Caco-2 (cell line): Measurements from ENCODE around the gene PCDH17. TPM values are rescaled to one million over a fixed set of nuclear protein-coding genes. Genes with fewer than 3 reads are reported as not detected.

Experiments used
- BruUV-seq: library from RNA; stranded (reverse); fragments of 400-500 nt; replicated peaks from 2 replicates; lab custom pipeline; 2021; lab: Mats Ljungman, UMichigan
- CTCF ChIA-PET: fragments of 300-600 bp; sonication (Branson Sonifier 250); formaldehyde crosslinking; loops from one replicate; lab custom pipeline; 2022; ENCODE audit warnings: antibody characterized with exemption; lab: Charles Lee
- POLR2A ChIA-PET: fragments of 300-600 bp; sonication (Branson Sonifier 250); formaldehyde crosslinking; loops from one replicate; lab custom pipeline; 2022; ENCODE audit warnings: antibody characterized with exemption; lab: Charles Lee
- DNase-seq, 2 experiments: peaks; one replicate each; pipeline versions ENCODE4 v3.0.0 to v3.0.0-alpha.2; 2020 to 2022
- H3K27me3 ChIP-seq: replicated peaks from 2 replicates; pipeline ENCODE4 v1.6.0; 2011; ENCODE audit warnings: low read length; ENCODE audit not compliant: control insufficient read depth, insufficient read depth
- H3K36me3 ChIP-seq: 2 replicates; pipeline ENCODE4 v1.5.1; 2011; ENCODE audit warnings: low read length; ENCODE audit not compliant: control insufficient read depth, insufficient read depth
- H3K4me1 ChIP-seq: fragments of 250-450 bp; sonication (Bioruptor Pico); 2 replicates; pipeline ENCODE4 v1.5.1; 2020; ENCODE audit warnings: mild to moderate bottlenecking
- H3K4me3 ChIP-seq: 2 replicates; pipeline ENCODE4 v1.5.1; 2011; ENCODE audit warnings: low read depth, mild to moderate bottlenecking, control low read depth, low read length
- H3K9me3 ChIP-seq: fragments of 250-450 bp; sonication (Bioruptor Pico); 2 replicates; pipeline ENCODE4 v1.5.1; 2020; ENCODE audit warnings: mild to moderate bottlenecking, moderate library complexity
- H3K27ac Mint-ChIP-seq: one replicate; pipeline ENCODE4 v1.8.0; 2022; ENCODE audit warnings: mixed read lengths; ENCODE audit not compliant: unreplicated experiment
- H3K27me3 Mint-ChIP-seq: one replicate; pipeline ENCODE4 v1.8.0; 2022; ENCODE audit warnings: mixed read lengths; ENCODE audit not compliant: insufficient read depth, unreplicated experiment
- H3K36me3 Mint-ChIP-seq: one replicate; pipeline ENCODE4 v1.8.0; 2022; ENCODE audit warnings: mild to moderate bottlenecking, mixed read lengths; ENCODE audit not compliant: insufficient read depth, unreplicated experiment
- H3K4me1 Mint-ChIP-seq: one replicate; pipeline ENCODE4 v1.8.0; 2022; ENCODE audit warnings: low read depth, mixed read lengths; ENCODE audit not compliant: unreplicated experiment
- H3K4me3 Mint-ChIP-seq: one replicate; pipeline ENCODE4 v1.8.0; 2022; ENCODE audit warnings: mild to moderate bottlenecking, moderate library complexity, mixed read lengths; ENCODE audit not compliant: unreplicated experiment
- H3K9me3 Mint-ChIP-seq: one replicate; pipeline ENCODE4 v1.8.0; 2022; ENCODE audit warnings: mixed read lengths; ENCODE audit not compliant: unreplicated experiment
- intact Hi-C: fragments of 100-400 bp; cut with micrococcal nuclease; formaldehyde crosslinking; loops from one replicate; pipeline ENCODE4 v1.10.0; 2022; ENCODE audit not compliant: unreplicated experiment
- total RNA-seq: library from RNA; stranded (reverse); gene quantifications from 2 replicates; pipeline ENCODE4 v1.2.3, GENCODE V29; 2022
- TF ChIP-seq, protein P1 (sequence below), 2 experiments: fragments of 200-600 bp in 1 of 2; IDR thresholded peaks; 1 replicate in 1 of 2; 2 replicates in 1 of 2; pipeline versions ENCODE4 v1.5.1 to v1.8.0; 2011 to 2022; ENCODE audit warnings: antibody characterized with exemption in 1 of 2, control low read depth in 1 of 2, inconsistent platforms in 1 of 2, low read depth in 1 of 2, low read length in 1 of 2, mild to moderate bottlenecking in 1 of 2, moderate library complexity in 1 of 2; ENCODE audit not compliant: insufficient read depth in 1 of 2, severe bottlenecking in 1 of 2, unreplicated experiment in 1 of 2

The PCDH17 gene
- total RNA-seq, 1 experiment from 2014 or later = not detected

DNA sequence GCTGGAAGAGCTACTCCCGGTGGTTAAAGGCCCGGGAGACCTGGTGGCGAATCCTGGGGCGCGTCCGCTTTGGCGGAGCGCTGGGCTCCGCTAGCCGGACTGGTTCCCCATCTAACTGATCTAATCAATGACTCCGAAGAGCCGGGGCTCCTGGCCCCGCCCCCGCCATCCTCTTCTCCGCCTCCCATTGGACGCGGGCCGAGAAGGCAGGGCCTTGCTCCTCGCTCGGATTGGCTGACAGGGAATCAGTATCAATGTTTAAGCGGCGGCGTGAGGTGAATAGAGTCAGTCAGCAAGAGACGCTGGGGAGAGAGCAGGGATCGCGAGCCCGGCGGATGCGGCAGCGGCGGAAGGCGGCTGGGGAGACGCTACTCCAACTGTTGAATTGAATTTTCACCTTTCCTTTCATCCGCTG, 1.7 kb upstream of the PCDH17 start:
- BruUV-seq = no TSS peak
- Histone ChIP-seq H3K4me3 (no peak overlapping the region), H3K36me3 (no peaks in the 10 kb centered on the region), H3K9me3 (0 out of 2 replicates have a peak, but pooled peaks cover 3% of the 10 kb centered on the region), H3K4me1 (no peaks in the 10 kb centered on the region), H3K27me3 (no peaks in the 10 kb centered on the region)
- Mint-ChIP-seq H3K27me3 (peaks cover 4% of the 10 kb centered on the region), H3K36me3 (no peaks in the 10 kb centered on the region), H3K4me1 (no peaks in the 10 kb centered on the region), H3K4me3 (no peak overlapping the region), H3K27ac (no peak overlapping the region), H3K9me3 (no peaks in the 10 kb centered on the region)
- POLR2A ChIA-PET = no interaction called here
- CTCF ChIA-PET = no interaction called here
- intact Hi-C loops = loop anchor here (5.0 kb wide), 2 partner anchors 147 to 227 kb away; no protein-coding TSS in a partner anchor
- DNase-seq = no peak
- TF ChIP-seq, protein P1, sequence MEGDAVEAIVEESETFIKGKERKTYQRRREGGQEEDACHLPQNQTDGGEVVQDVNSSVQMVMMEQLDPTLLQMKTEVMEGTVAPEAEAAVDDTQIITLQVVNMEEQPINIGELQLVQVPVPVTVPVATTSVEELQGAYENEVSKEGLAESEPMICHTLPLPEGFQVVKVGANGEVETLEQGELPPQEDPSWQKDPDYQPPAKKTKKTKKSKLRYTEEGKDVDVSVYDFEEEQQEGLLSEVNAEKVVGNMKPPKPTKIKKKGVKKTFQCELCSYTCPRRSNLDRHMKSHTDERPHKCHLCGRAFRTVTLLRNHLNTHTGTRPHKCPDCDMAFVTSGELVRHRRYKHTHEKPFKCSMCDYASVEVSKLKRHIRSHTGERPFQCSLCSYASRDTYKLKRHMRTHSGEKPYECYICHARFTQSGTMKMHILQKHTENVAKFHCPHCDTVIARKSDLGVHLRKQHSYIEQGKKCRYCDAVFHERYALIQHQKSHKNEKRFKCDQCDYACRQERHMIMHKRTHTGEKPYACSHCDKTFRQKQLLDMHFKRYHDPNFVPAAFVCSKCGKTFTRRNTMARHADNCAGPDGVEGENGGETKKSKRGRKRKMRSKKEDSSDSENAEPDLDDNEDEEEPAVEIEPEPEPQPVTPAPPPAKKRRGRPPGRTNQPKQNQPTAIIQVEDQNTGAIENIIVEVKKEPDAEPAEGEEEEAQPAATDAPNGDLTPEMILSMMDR (IDR thresholded peaks at IDR 0.05; ENCODE audit: insufficient read depth in 1 of 2, low read depth in 1 of 2, low read length in 1 of 2, severe bottlenecking in 1 of 2, unreplicated experiment in 1 of 2) = no peak

DNA sequence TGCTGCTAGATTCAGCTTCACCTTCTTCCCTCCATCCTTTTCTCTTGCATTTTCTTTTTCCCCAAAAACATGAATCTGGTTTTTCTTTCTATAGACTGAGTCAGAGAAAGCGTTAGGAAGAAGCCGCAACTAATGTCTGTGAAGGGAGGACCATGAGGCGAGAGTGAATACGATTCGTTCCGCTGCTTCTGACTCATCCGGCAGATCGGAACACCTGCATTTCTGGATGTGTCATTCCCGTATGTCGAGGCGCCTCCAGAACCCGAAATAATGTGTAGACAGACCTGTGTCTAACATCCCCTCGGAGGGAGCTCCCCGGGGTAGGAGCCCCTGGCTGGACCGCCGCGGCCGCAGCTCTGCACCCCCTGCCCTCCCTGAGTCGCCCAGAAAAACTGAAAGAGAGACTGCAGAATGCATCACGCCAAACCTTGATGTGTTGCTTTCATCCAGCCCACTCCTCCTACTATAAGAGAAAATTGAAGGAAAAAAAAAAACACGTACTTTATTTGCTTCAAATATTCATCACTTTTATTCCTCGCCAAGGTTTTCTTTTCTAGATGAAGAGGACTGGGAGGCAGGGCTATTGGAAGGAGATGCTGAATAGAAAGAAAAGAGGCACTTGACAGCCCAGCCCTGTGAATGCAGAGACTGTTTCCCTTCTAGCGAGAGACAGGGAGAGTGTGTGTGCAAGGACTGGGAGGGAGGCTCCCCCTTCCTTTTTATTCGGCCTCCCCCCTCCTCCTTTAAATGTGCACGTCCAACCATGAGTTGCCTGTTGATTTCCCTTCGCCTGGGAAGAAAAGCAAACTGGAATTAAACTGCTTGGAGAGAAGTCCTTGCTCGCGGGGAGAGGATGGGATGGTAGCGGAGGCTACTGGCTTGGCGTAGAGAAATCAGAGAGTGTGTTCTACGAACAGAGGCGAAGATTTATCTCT, 616 bp upstream of the PCDH17 start:
- Mint-ChIP-seq H3K27ac (no peak overlapping the region), H3K27me3 (peaks cover 4% of the 10 kb centered on the region), H3K9me3 (no peaks in the 10 kb centered on the region), H3K36me3 (no peaks in the 10 kb centered on the region), H3K4me1 (no peaks in the 10 kb centered on the region), H3K4me3 (peak overlapping the region; percentile 33)
- Histone ChIP-seq H3K9me3 (0 out of 2 replicates have a peak, but pooled peaks cover 3% of the 10 kb centered on the region), H3K36me3 (no peaks in the 10 kb centered on the region), H3K4me3 (no peak overlapping the region), H3K4me1 (no peaks in the 10 kb centered on the region), H3K27me3 (no peaks in the 10 kb centered on the region)
- POLR2A ChIA-PET = no interaction called here
- BruUV-seq = no TSS peak
- TF ChIP-seq, protein P1 (IDR thresholded peaks at IDR 0.05; ENCODE audit: insufficient read depth in 1 of 2, low read depth in 1 of 2, low read length in 1 of 2, severe bottlenecking in 1 of 2, unreplicated experiment in 1 of 2) = no peak
- intact Hi-C loops = no loop called here
- no peak for DNase-seq
- CTCF ChIA-PET = interaction anchor here (0.7 kb wide), 1 partner anchor 57 kb away, joined by 4 read pairs; no protein-coding TSS in a partner anchor

DNA sequence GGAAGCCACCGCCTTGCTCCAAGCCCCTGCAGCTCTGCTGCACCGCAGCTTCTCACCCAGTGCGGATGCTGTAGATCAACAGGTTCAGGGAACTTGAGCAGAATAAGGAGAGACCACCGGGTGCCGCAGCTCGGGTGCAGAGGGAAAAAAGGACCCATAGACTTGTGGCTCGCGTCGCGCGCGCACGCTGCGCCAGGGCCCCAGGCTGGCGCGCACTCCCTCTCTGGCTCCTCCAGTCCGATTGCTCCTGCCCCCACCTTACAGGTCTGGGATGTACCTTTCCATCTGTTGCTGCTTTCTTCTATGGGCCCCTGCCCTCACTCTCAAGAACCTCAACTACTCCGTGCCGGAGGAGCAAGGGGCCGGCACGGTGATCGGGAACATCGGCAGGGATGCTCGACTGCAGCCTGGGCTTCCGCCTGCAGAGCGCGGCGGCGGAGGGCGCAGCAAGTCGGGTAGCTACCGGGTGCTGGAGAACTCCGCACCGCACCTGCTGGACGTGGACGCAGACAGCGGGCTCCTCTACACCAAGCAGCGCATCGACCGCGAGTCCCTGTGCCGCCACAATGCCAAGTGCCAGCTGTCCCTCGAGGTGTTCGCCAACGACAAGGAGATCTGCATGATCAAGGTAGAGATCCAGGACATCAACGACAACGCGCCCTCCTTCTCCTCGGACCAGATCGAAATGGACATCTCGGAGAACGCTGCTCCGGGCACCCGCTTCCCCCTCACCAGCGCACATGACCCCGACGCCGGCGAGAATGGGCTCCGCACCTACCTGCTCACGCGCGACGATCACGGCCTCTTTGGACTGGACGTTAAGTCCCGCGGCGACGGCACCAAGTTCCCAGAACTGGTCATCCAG, 964 bp downstream of the PCDH17 start:
- 0 out of 2 replicates have a peak, but pooled peaks cover 3% of the 10 kb centered on the region for H3K9me3 ChIP-seq
- Mint-ChIP-seq H3K4me3 (peak overlapping the region; percentile 33), H3K27ac (no peak overlapping the region), H3K9me3 (no peaks in the 10 kb centered on the region), H3K36me3 (no peaks in the 10 kb centered on the region), H3K4me1 (no peaks in the 10 kb centered on the region), H3K27me3 (peaks cover 4% of the 10 kb centered on the region)
- no peaks in the 10 kb centered on the region for H3K4me1 ChIP-seq
- no peak for DNase-seq
- intact Hi-C loops = no loop called here
- no peak overlapping the region for H3K4me3 ChIP-seq
- H3K27me3 ChIP-seq = no peaks in the 10 kb centered on the region
- no TSS peak for BruUV-seq
- no peaks in the 10 kb centered on the region for H3K36me3 ChIP-seq
- POLR2A ChIA-PET = no interaction called here
- TF ChIP-seq, protein P1 (IDR thresholded peaks at IDR 0.05; ENCODE audit: insufficient read depth in 1 of 2, low read depth in 1 of 2, low read length in 1 of 2, severe bottlenecking in 1 of 2, unreplicated experiment in 1 of 2) = no peak
- CTCF ChIA-PET = no interaction called here
